Measurements from ENCODE around the gene CARD10. TPM values are rescaled to one million over a fixed set of nuclear protein-coding genes. Genes with fewer than 3 reads are reported as not detected.

Gene CARD10
- total RNA-seq, 2 donors from 2014 or later, result 17.4 to 28.7 TPM

DNA sequence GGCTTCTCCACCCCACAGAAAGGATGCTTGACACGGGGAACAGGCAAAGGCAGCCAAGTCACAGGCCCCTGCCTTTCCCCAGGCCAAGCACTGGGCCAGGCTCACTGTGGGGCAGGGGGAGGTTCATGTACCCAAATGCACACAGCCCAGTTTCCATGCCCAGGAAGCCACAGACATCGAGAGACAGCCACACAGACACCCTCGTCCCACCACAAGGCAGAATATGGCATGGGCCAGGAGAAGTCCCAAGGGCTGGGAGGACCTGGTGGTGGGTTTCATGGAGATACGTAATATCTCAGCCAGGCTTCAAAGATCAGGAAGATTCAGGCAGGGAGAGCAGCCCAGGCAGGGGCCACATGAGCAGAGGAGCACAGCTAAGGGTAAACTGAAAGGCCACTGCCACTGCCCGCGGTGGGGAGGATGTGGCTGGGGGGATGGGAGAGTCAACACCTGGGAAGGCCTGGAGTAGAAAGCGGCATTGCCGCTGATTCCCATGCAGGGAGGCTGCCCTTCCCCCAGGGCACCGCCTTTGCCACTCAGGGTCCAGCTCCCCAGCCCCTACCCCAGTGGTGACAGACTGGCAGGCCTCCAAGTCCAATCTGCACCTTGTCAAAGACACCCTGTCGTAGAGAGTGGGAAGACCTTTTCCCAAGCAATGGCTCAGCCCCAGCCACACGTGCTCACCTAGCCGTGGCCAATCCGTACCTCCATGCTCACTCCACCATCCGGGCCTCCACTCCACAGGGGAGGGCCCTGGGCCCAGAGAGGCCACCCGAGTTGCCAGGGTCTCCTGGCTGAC lies 30.7 kb downstream of the CARD10 start:
- no peak overlapping the region for H3K4me3 ChIP-seq
- no peak for ATAC-seq
- no peak for TF ChIP-seq POLR2A (IDR thresholded peaks at IDR 0.05)
- TF ChIP-seq, protein P1, sequence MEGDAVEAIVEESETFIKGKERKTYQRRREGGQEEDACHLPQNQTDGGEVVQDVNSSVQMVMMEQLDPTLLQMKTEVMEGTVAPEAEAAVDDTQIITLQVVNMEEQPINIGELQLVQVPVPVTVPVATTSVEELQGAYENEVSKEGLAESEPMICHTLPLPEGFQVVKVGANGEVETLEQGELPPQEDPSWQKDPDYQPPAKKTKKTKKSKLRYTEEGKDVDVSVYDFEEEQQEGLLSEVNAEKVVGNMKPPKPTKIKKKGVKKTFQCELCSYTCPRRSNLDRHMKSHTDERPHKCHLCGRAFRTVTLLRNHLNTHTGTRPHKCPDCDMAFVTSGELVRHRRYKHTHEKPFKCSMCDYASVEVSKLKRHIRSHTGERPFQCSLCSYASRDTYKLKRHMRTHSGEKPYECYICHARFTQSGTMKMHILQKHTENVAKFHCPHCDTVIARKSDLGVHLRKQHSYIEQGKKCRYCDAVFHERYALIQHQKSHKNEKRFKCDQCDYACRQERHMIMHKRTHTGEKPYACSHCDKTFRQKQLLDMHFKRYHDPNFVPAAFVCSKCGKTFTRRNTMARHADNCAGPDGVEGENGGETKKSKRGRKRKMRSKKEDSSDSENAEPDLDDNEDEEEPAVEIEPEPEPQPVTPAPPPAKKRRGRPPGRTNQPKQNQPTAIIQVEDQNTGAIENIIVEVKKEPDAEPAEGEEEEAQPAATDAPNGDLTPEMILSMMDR (IDR thresholded peaks at IDR 0.05), result no peak
- peaks cover 13% of the 10 kb centered on the region for H3K4me1 ChIP-seq
- intact Hi-C loops (cut with DNase I), result no loop called here
- H3K36me3 ChIP-seq (replicated peaks in 1 of 2; ENCODE audit: insufficient read depth in 1 of 2, low read depth in 2 of 2), result no peaks in the 10 kb centered on the region
- no peak for DNase-seq
- no peak overlapping the region for H3K27ac ChIP-seq
- no peaks in the 10 kb centered on the region for H3K27me3 ChIP-seq
- no peaks in the 10 kb centered on the region for H3K9me3 ChIP-seq
- 73 to 86% methylated on average over 14 to 15 of the region's 15 CpGs for WGBS, 2 donors

DNA sequence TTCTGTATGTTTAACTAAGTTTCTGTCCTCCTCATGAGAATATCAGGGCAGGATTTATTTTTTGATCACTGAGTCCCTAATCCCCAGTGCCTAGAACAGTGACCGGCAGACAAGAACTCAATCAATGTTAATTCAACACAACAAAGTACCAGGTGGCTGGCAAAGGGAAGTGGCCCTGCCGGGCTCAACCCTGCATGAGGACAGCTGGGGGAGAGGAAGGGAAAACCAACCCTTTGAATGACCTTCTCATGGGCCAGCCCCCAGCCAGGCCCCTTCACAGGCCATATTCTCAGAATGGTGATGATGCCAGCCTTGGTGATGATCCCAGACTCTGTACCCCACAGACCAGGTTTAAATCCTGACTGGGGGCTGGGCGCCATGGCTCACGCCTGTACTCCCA lies 31.6 kb downstream of the CARD10 start:
- Histone ChIP-seq H3K36me3 (replicated peaks in 1 of 2; ENCODE audit: insufficient read depth in 1 of 2, low read depth in 2 of 2) (no peaks in the 10 kb centered on the region), H3K4me1 (peaks cover 13% of the 10 kb centered on the region), H3K27me3 (no peaks in the 10 kb centered on the region), H3K27ac (no peak overlapping the region), H3K9me3 (no peaks in the 10 kb centered on the region), H3K4me3 (no peak overlapping the region)
- 67 to 75% methylated on average over 3 to 4 of the region's 4 CpGs for WGBS, 2 donors
- ATAC-seq (no peak), DNase-seq (no peak)
- intact Hi-C loops (cut with DNase I), result no loop called here
- TF ChIP-seq, protein P1 (IDR thresholded peaks at IDR 0.05), result no peak
- TF ChIP-seq POLR2A (IDR thresholded peaks at IDR 0.05), result no peak

GRCh38 chr22:37487129-37487528 lies 32.1 kb downstream of the CARD10 start:
- no peak overlapping the region for H3K4me3 ChIP-seq

GRCh38 chr22:37486224-37486845 lies 32.9 kb downstream of the CARD10 start, which contains the start of gene MFNG:
MFNG (minus strand) TSS chr22:37486384; CDS start chr22:37486177, 207 bp downstream.
- Histone ChIP-seq H3K4me1 (peaks cover 13% of the 10 kb centered on the region), H3K9me3 (no peaks in the 10 kb centered on the region), H3K27me3 (no peaks in the 10 kb centered on the region), H3K27ac (peak within 1 kb of the TSS in 2 of 4 donors; percentile 48 to 56), H3K4me3 (no peak within 1 kb of the TSS), H3K36me3 (replicated peaks in 1 of 2; ENCODE audit: insufficient read depth in 1 of 2, low read depth in 2 of 2) (no peaks in the 10 kb centered on the region)
- WGBS, 2 donors, result 6 to 49% methylated on average over 2 to 24 of the region's 24 CpGs
- TF ChIP-seq, protein P1 (IDR thresholded peaks at IDR 0.05), result no peak
- TF ChIP-seq POLR2A (IDR thresholded peaks at IDR 0.05), result peak in 1 of 3 donors; percentile 24
- ATAC-seq (peak; percentile 77), DNase-seq (peak; percentile 65 to 77 (median 74))
- intact Hi-C loops (cut with DNase I), result no loop called here

More at GRCh38 chr22:37487129-37487528, 32.1 kb downstream of the CARD10 start:
- no peaks in the 10 kb centered on the region for H3K9me3 ChIP-seq
- intact Hi-C loops (cut with DNase I), result no loop called here
- TF ChIP-seq, protein P1 (IDR thresholded peaks at IDR 0.05), result no peak
- TF ChIP-seq POLR2A (IDR thresholded peaks at IDR 0.05), result no peak
- ATAC-seq (no peak), DNase-seq (no peak)
- no peaks in the 10 kb centered on the region for H3K36me3 ChIP-seq (replicated peaks in 1 of 2; ENCODE audit: insufficient read depth in 1 of 2, low read depth in 2 of 2)
- H3K4me1 ChIP-seq, result peaks cover 13% of the 10 kb centered on the region
- H3K27me3 ChIP-seq, result no peaks in the 10 kb centered on the region
- 74 to 76% methylated on average over 10 of the region's 10 CpGs for WGBS, 2 donors
- H3K27ac ChIP-seq, result no peak overlapping the region

All from body of pancreas (tissue), 4 donors.